ENCODE data around the gene CXorf58.
"Not testable (repeated sequence)": the region's sequence is repeated elsewhere in the genome, so short reads cannot be mapped to it uniquely, and the experiment has no call there.

The CXorf58 gene, protein sequence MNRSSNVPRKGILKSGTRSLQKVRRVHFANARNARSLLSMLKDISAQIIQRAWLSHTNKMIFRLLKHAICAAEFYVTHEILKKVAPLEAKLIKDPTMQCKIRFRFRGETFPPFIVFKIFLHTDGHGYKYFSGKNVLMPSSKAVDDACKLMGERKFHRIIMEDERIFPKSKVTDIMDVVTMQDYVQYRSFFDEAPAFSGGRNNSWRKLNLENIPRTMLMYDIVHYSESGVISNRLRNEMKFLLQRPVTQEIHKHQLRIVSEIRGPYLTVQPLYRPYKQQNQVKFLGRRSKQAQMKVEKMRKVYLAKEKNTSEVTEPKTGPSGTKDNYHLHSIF

DNA sequence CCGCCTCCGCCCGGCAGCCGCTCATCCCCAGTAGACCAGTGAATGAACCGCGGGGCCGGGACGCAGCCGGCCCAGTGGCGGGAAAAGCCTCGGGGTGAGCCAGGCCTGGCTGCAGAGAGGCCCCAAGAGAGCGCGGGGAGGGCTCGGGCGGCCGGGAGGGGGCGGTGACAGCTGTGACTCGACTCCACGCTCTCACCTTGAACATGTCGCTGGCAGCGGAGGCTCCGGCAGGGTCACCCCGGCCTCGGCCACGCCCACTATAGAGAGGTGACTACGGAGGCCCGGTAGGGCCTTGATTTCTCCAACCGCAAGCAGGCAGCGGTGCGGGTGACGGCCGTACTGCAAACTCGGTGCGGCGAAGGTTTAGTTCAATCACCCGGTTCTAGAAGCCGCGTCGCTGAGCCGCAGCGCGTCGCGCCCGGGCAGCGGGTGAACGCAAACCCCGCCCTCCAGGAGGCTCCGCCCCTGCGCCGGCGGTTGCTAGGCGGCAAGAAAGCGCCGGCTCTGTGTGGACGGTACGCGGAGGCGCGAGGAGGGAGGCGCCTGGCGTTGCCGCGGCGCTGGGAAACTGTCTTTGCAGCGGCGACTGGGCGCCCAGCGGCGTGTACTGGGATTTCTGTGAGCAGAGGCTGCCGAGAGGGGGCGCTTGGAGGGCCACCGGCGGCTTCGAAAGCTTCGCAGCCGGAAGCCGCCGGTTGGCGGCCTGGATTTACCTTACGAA lies at the start of gene CXorf58, which contains the start of gene APOO:
Gene CXorf58, plus strand, starts transcription at position 509 of the 721 bp plus-strand sequence. CDS start 2,297 bp downstream, outside the sequence.
Gene APOO, minus strand, starts transcription at position 441 of the 721 bp plus-strand sequence. Its CDS starts 236 bp downstream, at position 205.
- H3K4me3 ChIP-seq, result peak within 1 kb of the TSS; percentile 47 to 64 (median 55)
- peak within 1 kb of the TSS; percentile 48 to 89 (median 79) for H3K27ac ChIP-seq

- H3K27ac ChIP-seq, H3K4me3 ChIP-seq: not testable (repeated sequence)
These were observed 48.6 kb upstream of the CXorf58 start for GRCh38 chrX:23859238-23859637.

DNA sequence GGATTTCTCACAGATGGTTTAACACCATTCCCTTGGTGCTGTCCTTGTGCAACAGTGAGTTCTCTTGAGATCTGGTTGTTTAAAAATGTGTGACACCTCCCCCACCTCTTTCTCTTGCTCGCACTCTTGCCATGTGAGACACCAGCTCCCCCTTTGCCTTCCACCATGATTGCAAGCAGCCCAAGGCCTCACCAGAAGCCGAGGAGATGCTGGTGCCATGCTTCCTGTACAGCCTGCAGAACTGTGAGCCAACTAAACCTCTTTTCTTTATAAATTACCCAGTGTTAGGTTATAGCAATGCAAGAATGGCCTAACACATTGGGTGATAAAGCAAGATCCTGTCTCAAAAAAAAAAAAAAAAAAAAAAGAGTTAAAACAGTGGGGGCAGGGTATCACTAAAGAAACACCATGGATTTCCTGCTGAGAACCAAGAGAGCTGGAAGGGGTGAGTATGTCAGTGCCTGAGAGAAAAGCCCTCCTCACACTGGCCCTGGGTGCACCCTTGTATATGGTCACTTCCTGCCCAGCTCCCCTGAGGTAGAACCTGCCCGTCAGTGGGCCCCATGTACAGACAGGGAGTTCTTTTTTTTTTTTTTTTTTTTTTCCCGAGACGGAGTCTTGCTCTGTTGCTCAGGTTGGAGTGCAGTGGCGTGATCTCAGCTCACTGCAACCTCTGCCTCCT lies 46.5 kb upstream of the CXorf58 start:
- H3K4me3 ChIP-seq, result no peak overlapping the region

GRCh38 chrX:23861952-23862351 lies 45.9 kb upstream of the CXorf58 start:
- not testable (repeated sequence) for H3K27ac ChIP-seq, H3K4me3 ChIP-seq

More for the DNA sequence above, 46.5 kb upstream of the CXorf58 start:
- no peak overlapping the region for H3K27ac ChIP-seq

DNA sequence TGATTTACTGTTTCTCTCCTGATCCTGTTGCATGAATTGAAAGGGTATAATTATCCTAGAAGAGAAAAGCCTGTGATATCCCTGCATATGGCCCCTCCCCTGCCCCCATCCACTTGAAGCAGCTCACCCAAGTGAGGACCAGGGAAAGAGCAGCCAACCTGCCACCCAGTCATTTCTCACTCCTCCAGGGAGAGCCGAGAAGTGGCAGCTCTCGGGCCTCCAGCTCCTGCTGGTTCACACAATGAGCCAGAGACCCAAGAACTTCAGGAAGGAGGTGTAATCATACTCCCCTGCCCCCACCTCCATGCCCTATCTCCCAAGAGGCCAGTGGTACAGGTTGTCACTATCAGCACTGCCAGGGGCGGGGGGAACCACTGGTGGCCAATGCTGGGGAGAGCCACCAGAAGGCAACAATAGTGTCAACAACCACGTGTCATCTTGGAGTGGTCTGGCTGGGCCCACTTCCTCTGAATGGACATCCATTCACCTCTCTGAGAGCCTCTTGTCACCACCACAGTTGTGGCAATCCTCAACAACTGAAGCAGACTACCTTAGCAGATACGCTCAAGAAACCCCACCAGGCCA lies 43.0 kb upstream of the CXorf58 start:
- Histone ChIP-seq H3K27ac (no peak overlapping the region), H3K4me3 (no peak overlapping the region)

DNA sequence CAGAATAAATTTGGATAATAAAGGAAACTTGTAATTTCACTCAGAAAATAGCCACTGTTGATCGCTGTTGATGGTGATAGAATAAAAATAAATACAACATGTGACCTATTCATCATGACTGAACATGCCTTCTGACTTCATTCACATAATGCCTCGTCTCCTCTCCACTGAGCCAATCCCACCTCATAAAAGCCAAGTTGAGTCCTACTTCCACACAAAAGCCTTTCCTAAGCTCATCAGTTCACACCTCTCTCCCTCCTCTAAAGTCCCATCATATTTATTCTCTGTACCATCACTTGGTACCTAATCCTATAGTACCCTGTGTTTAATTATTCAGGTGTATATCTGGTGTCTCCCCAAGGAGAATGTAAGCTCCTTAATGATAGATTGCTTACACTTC lies 37.8 kb upstream of the CXorf58 start:
- Histone ChIP-seq H3K27ac (no peak overlapping the region), H3K4me3 (no peak overlapping the region)

GRCh38 chrX:23871905-23872546 lies 35.8 kb upstream of the CXorf58 start:
- no peak overlapping the region for H3K4me3 ChIP-seq
- no peak overlapping the region for H3K27ac ChIP-seq

DNA sequence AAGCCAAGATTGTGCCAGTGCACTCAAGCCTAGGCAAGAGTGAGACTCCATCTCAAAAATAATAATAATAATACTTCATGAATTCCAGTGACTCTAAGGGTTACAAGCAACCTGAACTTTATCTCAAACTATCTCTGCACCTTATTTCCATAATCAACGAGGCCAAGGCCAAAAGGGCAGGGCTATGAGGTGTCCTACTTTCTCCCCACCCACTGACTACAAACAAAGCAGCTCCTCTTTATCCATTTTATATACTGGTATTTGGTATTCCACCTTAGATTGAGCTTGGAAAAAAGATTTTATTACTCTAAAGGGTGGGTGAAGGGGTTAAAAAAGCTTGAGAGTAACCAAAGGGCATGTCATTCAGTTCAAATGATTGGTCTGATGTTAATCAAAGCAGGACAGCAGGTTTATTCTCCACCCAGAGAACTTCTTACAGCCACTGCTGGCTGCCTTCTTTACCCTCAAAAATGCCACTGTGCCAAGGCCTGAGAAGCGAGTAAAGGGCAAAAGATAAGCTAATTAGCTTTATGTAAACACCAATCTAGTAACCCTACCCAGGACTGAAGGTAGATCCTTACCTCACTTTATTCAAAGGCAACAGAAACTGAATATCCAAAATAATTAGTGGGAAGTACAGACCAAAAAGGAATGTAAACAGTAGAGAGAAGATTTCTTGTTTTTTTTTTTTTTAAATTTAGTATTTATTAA lies 28.3 kb upstream of the CXorf58 start:
- no peak overlapping the region for H3K4me3 ChIP-seq
- H3K27ac ChIP-seq, result no peak overlapping the region

GRCh38 chrX:23883737-23884354 lies 24.0 kb upstream of the CXorf58 start:
- peak overlapping the region in 6 of 21 experiments; percentile 9 to 58 (median 36) for H3K27ac ChIP-seq
- H3K4me3 ChIP-seq, result no peak overlapping the region

GRCh38 chrX:23884427-23885024 lies 23.3 kb upstream of the CXorf58 start:
- Histone ChIP-seq H3K27ac (peak overlapping the region in 1 of 21 experiments; percentile 54), H3K4me3 (no peak overlapping the region)

GRCh38 chrX:23885803-23886202 lies 22.0 kb upstream of the CXorf58 start:
- Histone ChIP-seq H3K27ac (no peak overlapping the region), H3K4me3 (no peak overlapping the region)

DNA sequence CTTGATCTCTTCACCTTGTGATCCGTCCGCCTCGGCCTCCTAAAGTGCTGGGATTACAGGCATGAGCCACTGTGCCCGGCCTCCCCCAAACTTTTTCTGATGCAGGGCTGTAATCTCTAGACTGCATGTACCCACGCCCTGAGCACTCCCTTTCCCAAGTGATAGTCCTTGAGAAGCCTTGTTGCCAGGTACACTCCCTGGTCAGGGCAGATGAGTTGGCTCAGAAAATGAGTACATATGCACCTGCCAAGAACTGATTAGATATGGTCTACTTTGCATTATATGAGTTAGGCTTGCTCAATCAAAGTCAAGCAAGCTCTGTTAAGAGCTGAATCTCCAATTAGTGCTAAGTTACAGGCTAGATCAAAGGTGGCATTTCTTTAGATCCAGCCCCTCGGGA lies 20.4 kb upstream of the CXorf58 start:
- Histone ChIP-seq H3K4me3 (no peak overlapping the region), H3K27ac (no peak overlapping the region)

DNA sequence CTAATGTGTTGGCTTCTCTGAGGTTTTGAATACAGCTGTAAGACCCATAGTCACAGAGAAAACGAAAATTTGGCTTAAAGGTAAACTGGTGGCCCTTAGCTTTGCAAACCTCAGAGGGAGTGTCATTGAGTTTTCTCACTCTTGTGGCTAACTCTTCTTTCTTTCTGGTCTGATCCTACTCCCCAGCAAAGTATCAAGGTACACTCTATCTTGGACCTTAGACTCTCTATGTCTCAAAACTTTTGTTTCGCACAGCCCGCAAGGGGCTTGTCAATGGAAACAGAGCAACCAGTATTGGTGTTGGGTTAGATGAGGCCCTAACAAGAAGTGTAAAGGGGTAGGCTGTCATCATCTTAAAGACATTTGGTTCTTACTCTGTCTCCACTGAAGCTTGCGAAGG lies 19.9 kb upstream of the CXorf58 start:
- Histone ChIP-seq H3K27ac (no peak overlapping the region), H3K4me3 (no peak overlapping the region)

DNA sequence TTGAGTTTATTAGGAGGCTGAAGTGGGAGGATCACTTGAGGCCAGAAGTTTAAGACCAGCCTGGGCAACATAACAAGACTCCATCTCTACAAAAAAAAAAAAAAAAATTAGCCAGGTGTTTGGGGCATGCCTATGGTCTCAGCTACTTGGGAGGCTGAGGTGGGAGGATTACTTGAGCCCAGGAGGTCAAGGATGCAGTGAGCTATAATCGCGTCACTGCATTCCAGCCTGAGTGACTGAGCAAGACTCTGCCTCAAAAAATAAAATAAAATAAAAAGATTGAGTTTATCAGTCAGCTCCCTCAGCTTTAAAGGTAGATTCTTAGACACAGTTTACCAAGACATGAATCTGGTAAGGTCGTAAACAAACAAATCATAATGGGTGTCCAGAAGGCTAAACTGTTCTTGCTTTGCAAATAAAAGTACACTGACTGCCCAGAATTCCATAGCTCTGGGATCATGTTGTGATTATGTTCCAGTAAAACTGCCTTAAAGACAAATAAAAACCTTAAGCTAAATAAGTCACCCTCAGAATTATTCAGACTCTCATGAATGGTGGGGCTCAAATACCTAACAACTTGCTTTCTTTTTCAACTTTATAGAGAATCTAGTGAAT lies 18.8 kb upstream of the CXorf58 start:
- no peak overlapping the region for H3K27ac ChIP-seq
- no peak overlapping the region for H3K4me3 ChIP-seq

- H3K4me3 ChIP-seq, result no peak overlapping the region
- no peak overlapping the region for H3K27ac ChIP-seq
These were observed 16.9 kb upstream of the CXorf58 start for GRCh38 chrX:23890933-23891332.

GRCh38 chrX:23894993-23895392 lies 12.8 kb upstream of the CXorf58 start:
- H3K4me3 ChIP-seq, H3K27ac ChIP-seq: not testable (repeated sequence)

DNA sequence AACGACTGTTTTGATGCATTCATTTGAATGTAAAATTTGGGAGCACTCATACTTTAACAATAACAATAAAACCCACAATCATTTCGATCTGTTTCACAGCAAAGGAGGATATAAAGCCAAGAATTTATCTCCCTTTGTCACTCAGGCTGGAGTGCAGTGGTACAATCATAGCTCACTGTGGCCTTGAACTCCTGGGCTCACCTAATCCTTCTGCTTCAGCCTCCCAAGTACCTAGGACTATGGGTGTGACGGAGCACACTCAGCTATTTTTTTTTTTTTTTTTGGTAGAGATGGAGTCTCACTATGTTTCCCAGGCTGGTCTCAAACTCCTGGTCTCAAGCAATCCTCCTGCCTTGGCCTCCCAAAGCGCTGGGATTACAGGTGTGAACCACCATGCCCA lies 11.3 kb upstream of the CXorf58 start:
- peak overlapping the region in 1 of 21 experiments; percentile 18 for H3K27ac ChIP-seq

DNA sequence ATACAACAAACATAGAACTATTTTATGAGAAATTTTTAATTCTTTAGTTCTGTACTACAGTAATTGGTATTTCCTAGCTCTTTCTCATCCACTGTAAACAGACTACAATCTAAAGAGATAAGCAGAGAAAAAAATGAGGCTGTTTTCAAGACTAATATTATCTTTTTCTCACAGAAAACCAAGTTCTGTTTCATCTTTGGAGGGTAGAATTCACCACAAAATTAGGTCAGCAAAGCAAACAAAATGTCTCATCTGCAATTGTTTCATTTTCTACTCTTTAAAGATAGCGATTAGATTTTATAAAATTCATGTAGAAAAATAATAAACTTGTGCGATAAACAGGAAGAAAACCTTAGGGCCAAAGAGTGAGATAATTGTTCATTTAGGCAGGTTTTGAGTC lies 10.8 kb upstream of the CXorf58 start:
- Histone ChIP-seq H3K4me3 (no peak overlapping the region), H3K27ac (peak overlapping the region in 1 of 21 experiments; percentile 18)

More for the DNA sequence above, 11.3 kb upstream of the CXorf58 start:
- not testable (repeated sequence) for H3K4me3 ChIP-seq
